ENCODE measurements around the gene CAV1.
"Not testable (repeated sequence)": the region's sequence is repeated elsewhere in the genome, so short reads cannot be mapped to it uniquely, and the experiment has no call there.

Gene CAV1

GRCh38 chr7:116582806-116583444 is 58.1 kb downstream of the CAV1 start:
- in situ Hi-C loops (cut with HindIII; ENCODE audit: low pct_ligation_motif_present, low sequenced_read_pairs): loop anchor here (25.0 kb wide), 1 partner anchor 321 kb away; no protein-coding TSS in a partner anchor
- H3K27me3 ChIP-seq (replicated peaks): no peaks in the 10 kb centered on the region
- DNase-seq: peak; percentile 89
- no peak overlapping the region for H3K4me3 ChIP-seq (ENCODE audit: low read depth, low read length)
- no peak for TF ChIP-seq CTCF (IDR thresholded peaks at IDR 0.05; ENCODE audit: low read depth, low read length, missing control alignments)
- H3K27ac ChIP-seq: peak overlapping the region; percentile 73
- no peaks in the 10 kb centered on the region for H3K36me3 ChIP-seq (replicated peaks)

GRCh38 chr7:116583653-116584052 is 58.8 kb downstream of the CAV1 start:
- H3K36me3 ChIP-seq (replicated peaks): no peaks in the 10 kb centered on the region
- no peak for TF ChIP-seq CTCF (IDR thresholded peaks at IDR 0.05; ENCODE audit: low read depth, low read length, missing control alignments)
- no peaks in the 10 kb centered on the region for H3K27me3 ChIP-seq (replicated peaks)
- H3K27ac ChIP-seq: peak overlapping the region; percentile 73
- DNase-seq: no peak
- H3K4me3 ChIP-seq (ENCODE audit: low read depth, low read length): no peak overlapping the region
- in situ Hi-C loops (cut with HindIII; ENCODE audit: low pct_ligation_motif_present, low sequenced_read_pairs): loop anchor here (25.0 kb wide), 1 partner anchor 321 kb away; no protein-coding TSS in a partner anchor

GRCh38 chr7:116584721-116585120 is 59.9 kb downstream of the CAV1 start:
- DNase-seq: no peak
- Histone ChIP-seq H3K27me3 (replicated peaks) (no peaks in the 10 kb centered on the region), H3K36me3 (replicated peaks) (no peaks in the 10 kb centered on the region), H3K27ac (no peak overlapping the region), H3K4me3 (ENCODE audit: low read depth, low read length) (no peak overlapping the region)
- TF ChIP-seq CTCF (IDR thresholded peaks at IDR 0.05; ENCODE audit: low read depth, low read length, missing control alignments): no peak
- in situ Hi-C loops (cut with HindIII; ENCODE audit: low pct_ligation_motif_present, low sequenced_read_pairs): loop anchor here (25.0 kb wide), 1 partner anchor 322 kb away; no protein-coding TSS in a partner anchor

- in situ Hi-C loops (cut with HindIII; ENCODE audit: low pct_ligation_motif_present, low sequenced_read_pairs): loop anchor here (25.0 kb wide), 1 partner anchor 323 kb away; no protein-coding TSS in a partner anchor
- no peak overlapping the region for H3K4me3 ChIP-seq (ENCODE audit: low read depth, low read length)
- no peaks in the 10 kb centered on the region for H3K27me3 ChIP-seq (replicated peaks)
- TF ChIP-seq CTCF (IDR thresholded peaks at IDR 0.05; ENCODE audit: low read depth, low read length, missing control alignments): no peak
- H3K27ac ChIP-seq: no peak overlapping the region
- DNase-seq: no peak
- no peaks in the 10 kb centered on the region for H3K36me3 ChIP-seq (replicated peaks)
These were observed 60.6 kb downstream of the CAV1 start for GRCh38 chr7:116585392-116585791.

- Histone ChIP-seq H3K36me3 (replicated peaks) (no peaks in the 10 kb centered on the region), H3K4me3 (ENCODE audit: low read depth, low read length) (no peak overlapping the region), H3K27ac (no peak overlapping the region), H3K27me3 (replicated peaks) (no peaks in the 10 kb centered on the region)
- in situ Hi-C loops (cut with HindIII; ENCODE audit: low pct_ligation_motif_present, low sequenced_read_pairs): loop anchor here (25.0 kb wide), 1 partner anchor 324 kb away; no protein-coding TSS in a partner anchor
- TF ChIP-seq CTCF (IDR thresholded peaks at IDR 0.05; ENCODE audit: low read depth, low read length, missing control alignments): no peak
- no peak for DNase-seq
These were observed 61.1 kb downstream of the CAV1 start for GRCh38 chr7:116585967-116586366.

- DNase-seq; H3K27me3 ChIP-seq (replicated peaks); H3K27ac ChIP-seq; H3K36me3 ChIP-seq (replicated peaks); H3K4me3 ChIP-seq (ENCODE audit: low read depth, low read length): not testable (repeated sequence)
- in situ Hi-C loops (cut with HindIII; ENCODE audit: low pct_ligation_motif_present, low sequenced_read_pairs): loop anchor here (25.0 kb wide), 1 partner anchor 325 kb away; no protein-coding TSS in a partner anchor
These were observed 62.4 kb downstream of the CAV1 start for GRCh38 chr7:116587200-116587599.

Data from brain microvascular endothelial cell (primary cell).